DMS 273 treated with DMSO at 0.1 percent for 48 hours (cell line): ENCODE results near the gene SUPT3H.

Source experiments
- DNase-seq: peaks from one replicate; lab custom pipeline; 2025; lab: John Stamatoyannopoulos, UW

The SUPT3H gene

GRCh38 chr6:45002390-45003105 lies 375.2 kb downstream of the SUPT3H start:
- no peak for DNase-seq

GRCh38 chr6:45001663-45002062 lies 376.1 kb downstream of the SUPT3H start:
- DNase-seq: no peak

GRCh38 chr6:45000833-45001232 lies 376.9 kb downstream of the SUPT3H start:
- no peak for DNase-seq

GRCh38 chr6:44999066-44999465 lies 378.7 kb downstream of the SUPT3H start:
- DNase-seq: no peak

- no peak for DNase-seq
Observed at GRCh38 chr6:44995486-44996132, 382.1 kb downstream of the SUPT3H start.

GRCh38 chr6:44989391-44989790 lies 388.3 kb downstream of the SUPT3H start:
- no peak for DNase-seq

GRCh38 chr6:44985006-44985405 lies 392.7 kb downstream of the SUPT3H start:
- no peak for DNase-seq

- no peak for DNase-seq
Observed at GRCh38 chr6:44983467-44984365, 394.0 kb downstream of the SUPT3H start.

- no peak for DNase-seq
Observed at GRCh38 chr6:44980841-44981240, 396.9 kb downstream of the SUPT3H start.

GRCh38 chr6:44976677-44977641 lies 400.8 kb downstream of the SUPT3H start:
- no peak for DNase-seq

- no peak for DNase-seq
Observed at GRCh38 chr6:44974511-44974910, 403.2 kb downstream of the SUPT3H start.

- no peak for DNase-seq
Observed at GRCh38 chr6:44972709-44973108, 405.0 kb downstream of the SUPT3H start.

GRCh38 chr6:44969446-44970185 lies 408.1 kb downstream of the SUPT3H start:
- no peak for DNase-seq

- DNase-seq: no peak
Observed at GRCh38 chr6:44967481-44967880, 410.3 kb downstream of the SUPT3H start.

GRCh38 chr6:44966449-44967092 lies 411.2 kb downstream of the SUPT3H start:
- DNase-seq: no peak

- DNase-seq: no peak
Observed at GRCh38 chr6:44965708-44966107, 412.0 kb downstream of the SUPT3H start.

GRCh38 chr6:44960898-44961297 lies 416.8 kb downstream of the SUPT3H start:
- no peak for DNase-seq

- no peak for DNase-seq
Observed at GRCh38 chr6:44959651-44960050, 418.1 kb downstream of the SUPT3H start.

- no peak for DNase-seq
Observed at GRCh38 chr6:44957156-44957555, 420.6 kb downstream of the SUPT3H start.

GRCh38 chr6:44956396-44956795 lies 421.3 kb downstream of the SUPT3H start:
- DNase-seq: no peak
